Inflammatory macrophage (primary cell): ENCODE measurements around the gene CCDC69.
"Not testable (repeated sequence)": the region's sequence is repeated elsewhere in the genome, so short reads cannot be mapped to it uniquely, and the experiment has no call there.

Source experiments
- DNase-seq, 2 donors: peaks; one replicate each; pipeline ENCODE4 v3.0.0-alpha.2; 2020 to 2022

The CCDC69 gene

DNA sequence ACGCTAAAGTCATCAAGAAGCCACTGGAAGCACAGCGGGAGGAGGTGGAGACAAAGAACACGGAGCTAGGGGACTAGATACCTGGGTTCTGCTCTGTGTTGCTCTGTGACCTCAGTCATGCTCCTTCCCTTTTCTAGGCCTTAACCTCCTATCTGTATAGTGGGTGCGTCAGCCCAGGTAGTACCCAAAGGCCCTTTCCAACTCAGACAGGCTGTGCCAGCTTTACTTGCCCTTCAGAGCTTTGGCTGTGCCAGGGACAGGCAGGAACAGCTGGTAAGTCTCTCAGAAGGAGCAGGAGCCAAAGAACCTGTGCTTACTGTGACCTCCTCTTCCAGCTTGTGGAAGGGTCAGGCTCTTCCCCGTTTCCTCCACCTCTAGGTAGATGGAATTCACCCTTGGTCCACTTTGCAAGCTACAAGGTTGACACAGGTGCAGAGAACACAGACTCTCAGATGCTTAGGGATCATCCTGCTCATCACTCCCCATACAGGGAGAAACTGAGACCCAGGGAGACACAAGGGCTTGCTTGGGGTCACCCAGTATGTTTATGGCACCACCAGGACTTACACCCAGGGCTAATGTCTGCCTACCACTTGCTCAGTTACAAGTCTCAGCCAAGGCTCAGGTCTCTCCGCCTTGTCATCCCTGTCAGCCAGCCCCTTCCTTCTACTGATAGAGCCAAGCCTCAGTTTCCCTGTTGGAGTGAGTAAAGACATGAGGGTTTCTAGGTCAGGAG lies 1.7 kb downstream of the CCDC69 start:
- DNase-seq = no peak

DNA sequence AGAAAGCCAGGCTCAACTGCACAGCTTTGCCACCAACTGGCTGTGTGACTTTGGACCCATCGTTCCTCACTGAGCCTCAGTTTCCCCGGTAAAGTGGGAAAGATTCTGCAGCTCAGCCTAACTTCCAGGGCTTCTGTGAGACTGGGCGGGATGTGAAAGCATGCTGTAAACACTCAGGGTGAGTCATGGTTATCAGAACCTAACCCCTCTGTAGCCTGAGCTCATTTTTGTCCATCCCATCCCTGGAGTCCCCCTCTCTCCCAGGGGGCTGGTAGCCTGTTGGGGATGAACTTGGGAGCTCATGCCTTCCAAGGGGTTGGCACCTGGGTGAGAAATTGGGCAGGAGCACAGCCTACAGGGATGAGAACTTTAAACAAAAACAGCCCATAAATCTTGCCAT lies 2.3 kb downstream of the CCDC69 start:
- DNase-seq = no peak

DNA sequence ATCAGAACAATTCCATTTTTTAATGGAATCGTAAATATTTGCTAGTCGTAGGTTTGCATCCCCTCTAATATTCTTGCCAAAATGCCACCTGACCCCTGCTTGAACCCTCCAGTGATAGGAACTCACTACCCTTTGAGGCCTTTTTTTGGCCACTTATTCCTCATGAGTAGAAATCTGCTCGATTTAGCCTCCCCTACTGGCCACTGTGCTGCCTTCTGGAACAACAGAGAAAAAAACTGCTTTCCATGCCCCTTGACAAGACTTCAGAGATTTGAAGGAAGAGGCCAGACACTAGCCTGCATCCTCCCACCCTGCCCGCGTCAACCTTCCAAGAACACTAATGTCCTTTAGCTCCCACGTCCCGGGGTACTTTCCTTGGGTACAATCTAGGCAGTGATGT lies 4.1 kb downstream of the CCDC69 start:
- DNase-seq = peak in 1 of 2 donors; percentile 9

GRCh38 chr5:151219138-151219537 lies 4.8 kb downstream of the CCDC69 start:
- DNase-seq = no peak

DNA sequence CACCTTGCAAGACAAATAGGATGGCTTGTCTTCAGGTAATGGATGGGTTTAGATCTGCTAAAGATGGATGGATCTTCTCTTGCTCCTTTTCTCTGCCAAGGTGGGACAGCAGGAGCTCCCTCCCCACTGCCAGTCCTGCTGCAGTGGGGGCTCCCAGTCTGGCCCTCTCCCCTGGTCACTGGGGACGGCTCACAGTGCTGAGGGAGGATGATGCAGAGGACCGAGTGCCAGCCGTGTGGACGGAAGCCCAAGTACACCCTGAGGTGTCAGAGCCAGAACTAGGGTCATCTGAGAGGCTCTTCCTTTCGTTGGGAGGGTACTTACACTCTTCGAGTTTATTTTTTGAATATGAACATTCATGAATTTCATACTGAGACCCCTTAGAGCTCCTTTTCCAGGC lies 5.7 kb downstream of the CCDC69 start:
- no peak for DNase-seq

GRCh38 chr5:151216781-151217180 lies 7.1 kb downstream of the CCDC69 start:
- DNase-seq = no peak

GRCh38 chr5:151215546-151215880 lies 8.4 kb downstream of the CCDC69 start:
- no peak for DNase-seq

GRCh38 chr5:151214614-151215545 lies 9.0 kb downstream of the CCDC69 start:
- DNase-seq = peak; percentile 92 to 94

DNA sequence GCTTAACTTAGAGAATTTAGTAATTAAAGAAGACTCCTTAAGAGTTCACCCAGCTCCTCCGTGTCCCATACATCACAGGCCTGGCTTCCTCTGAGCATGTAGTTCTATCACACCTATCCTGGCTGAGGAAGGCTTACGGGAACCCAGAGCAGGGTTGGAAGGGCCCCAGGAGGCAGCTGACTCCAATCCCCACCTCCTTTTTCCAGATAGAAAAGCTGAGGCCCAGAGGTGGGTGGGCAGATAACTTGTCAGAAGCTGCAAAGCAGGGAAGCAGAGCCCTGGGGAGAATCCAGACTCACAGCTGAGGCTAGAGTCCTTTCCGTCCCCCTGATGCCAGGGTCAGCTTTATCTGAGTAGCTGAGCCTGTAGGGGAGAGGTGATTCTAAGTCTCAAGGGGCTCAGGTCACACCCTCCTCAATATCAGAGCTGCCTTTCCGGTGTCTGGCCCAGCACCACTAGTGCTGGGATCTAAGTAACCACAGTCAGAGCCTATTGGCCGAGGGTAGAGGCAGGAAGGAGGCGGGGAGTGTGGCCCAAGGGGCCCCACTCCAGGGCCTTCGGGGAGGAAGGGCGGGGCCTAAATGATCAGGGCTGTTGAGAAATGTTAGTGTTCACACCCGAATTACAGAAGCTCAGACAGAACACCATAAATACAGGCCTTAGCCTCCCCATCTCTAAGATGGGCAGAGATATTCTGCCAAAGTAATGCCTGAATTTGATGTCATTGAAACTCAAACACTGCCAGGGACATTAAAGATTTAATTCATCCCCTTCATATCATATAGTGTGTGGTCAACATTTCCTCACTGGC lies 9.9 kb downstream of the CCDC69 start:
- peak; percentile 93 to 95 for DNase-seq

DNA sequence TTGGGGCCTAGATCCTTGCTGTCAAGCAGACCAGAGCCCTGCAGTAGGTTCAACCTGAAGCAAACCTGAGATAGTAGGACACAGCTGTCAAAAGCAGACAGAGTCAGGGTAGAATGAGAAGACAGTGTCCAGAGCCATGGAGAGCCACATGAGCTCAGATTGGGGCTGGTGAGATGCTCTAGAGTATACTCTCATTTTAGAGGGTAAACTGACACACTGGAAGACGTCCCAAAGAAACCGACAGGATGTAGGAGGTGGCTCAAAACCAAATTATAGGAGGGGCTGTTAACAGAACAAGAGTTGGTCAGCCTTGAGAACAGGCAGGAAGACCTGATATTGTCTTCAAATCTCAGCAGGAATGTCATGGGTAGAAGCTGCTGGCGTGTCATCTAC lies 11.5 kb downstream of the CCDC69 start:
- DNase-seq = no peak

DNA sequence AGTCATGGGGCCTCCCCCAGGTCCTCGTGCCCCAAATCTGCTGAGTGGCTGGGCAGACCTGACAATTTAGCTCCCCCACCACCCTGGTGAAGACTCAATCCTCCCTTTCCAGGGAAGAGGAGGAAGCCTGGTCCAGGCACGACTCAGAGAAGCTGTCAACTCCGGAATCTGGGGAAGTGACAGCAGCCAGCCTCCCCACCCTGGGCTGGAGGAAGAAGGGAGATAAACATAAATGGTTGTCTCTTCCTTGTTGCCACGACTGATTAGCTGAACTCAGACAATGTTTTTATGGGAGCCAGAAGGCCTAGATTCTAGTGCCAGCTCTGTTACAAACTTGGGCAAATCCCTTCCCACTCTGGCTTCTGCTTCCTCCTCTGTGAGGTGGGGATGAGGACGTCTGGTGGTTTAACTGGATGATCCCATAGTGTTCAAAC lies 15.4 kb downstream of the CCDC69 start:
- peak; percentile 34 to 55 for DNase-seq

- no peak for DNase-seq
Observed at GRCh38 chr5:151205411-151205810, 18.5 kb downstream of the CCDC69 start.

- no peak for DNase-seq
Observed at GRCh38 chr5:151204051-151204450, 19.8 kb downstream of the CCDC69 start.

- peak; percentile 25 to 50 for DNase-seq
Observed at GRCh38 chr5:151202381-151203139, 21.3 kb downstream of the CCDC69 start.

DNA sequence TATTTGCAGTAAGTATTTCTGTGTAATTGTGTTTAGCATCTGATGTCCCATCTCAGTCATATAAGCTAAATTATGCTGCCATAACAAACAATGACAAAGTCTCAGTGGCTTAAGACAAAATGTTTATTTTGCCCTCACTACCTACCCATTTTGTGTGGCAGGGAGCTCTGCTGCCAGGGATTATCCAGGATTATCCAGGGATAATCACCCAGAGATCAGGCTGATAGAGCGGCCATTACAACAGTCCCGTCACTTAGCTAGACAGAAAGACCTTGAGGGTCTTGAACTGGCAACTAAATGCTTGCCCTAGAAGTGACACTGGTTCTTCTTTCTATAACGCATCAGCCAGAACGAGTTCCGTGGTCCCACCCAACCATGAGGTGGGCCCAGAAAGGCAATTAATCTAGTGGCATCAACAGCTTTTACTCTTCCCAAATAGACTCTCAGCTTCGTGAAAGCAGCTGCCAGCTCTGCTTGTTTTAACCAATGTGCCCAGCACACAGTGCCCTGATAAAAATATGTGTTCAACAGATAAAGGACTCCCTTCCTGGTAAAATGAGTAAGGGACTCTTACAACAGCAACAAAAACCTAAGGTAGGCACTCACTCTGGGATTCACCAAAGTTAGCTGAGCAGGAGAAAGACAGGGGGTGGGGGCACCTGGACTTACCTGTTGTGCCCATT lies 22.8 kb downstream of the CCDC69 start:
- no peak for DNase-seq

DNA sequence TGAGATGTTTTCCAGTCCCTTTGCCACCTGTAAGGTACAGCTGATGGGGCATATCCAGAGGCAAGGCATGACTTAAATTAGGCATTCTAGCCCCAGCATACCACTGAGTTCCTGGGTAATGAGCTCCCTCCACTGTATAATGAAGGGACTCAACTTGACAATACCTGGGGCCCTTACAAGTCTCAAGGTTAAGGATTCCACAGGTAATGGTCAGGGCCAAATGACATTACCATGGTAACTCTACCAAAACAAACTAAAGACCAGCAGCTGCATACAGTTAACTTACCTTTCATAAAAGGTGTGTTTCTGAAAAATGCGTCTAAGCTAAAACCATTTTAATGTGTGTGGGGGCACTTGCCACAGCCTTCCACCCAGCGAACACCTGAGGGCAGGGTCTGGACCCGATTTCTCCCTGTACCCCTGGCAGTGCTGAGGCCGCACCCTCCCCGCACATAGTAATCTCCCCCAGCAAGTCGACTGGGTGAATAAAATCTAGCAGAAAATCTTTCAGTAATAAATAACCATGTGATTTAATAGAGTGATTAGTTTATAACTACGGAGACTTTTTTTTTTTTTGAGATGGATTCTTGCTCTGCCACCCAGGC lies 24.2 kb downstream of the CCDC69 start:
- no peak for DNase-seq

- no peak for DNase-seq
Observed at GRCh38 chr5:151198861-151199260, 25.0 kb downstream of the CCDC69 start.

DNA sequence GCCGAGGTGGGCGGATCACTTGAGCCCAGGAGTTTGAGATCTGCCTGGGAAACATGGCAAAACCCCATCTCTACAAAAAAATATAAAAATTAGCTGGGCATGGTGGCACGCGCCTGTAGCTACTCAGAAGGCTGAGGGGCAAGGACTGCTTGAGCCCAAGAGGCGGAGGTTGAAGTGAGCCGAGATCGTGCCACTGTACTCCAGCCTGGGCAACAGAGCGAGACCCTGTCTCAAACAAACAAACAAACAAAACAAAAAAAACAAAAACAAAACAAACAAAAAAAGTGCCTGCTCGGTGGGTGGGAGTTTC lies 26.6 kb downstream of the CCDC69 start:
- DNase-seq = not testable (repeated sequence)

GRCh38 chr5:151196556-151197290 lies 27.2 kb downstream of the CCDC69 start:
- DNase-seq = no peak

- peak; percentile 74 to 96 for DNase-seq
Observed at GRCh38 chr5:151195622-151196021, 28.3 kb downstream of the CCDC69 start.

GRCh38 chr5:151192626-151193025 lies 31.3 kb downstream of the CCDC69 start:
- no peak for DNase-seq
